Measurements from ENCODE around the gene PDZRN3.

DNA sequence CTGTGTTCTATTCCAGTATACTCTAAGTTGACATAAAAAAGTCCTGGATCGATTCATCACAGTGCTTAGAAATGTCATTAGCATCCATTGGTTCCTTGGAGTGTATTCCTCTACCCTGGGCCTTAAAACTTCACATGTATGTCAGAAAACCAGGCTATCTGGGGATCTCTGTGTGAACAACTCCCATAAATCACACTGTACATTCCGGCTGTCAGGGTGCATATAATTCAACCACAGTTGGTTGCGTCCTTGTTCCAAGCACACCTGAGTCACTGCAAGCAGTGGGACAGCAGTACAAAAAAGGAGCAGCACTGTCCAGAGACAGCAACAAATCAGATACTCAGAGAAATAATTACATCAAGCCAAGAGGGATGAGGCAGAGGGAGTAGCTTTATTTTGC lies 52.4 kb downstream of the PDZRN3 start:
- TF ChIP-seq EZH2 (IDR thresholded peaks at IDR 0.05; ENCODE audit: insufficient read depth, poor library complexity, severe bottlenecking) (no peak), EZH2phosphoT487 (IDR thresholded peaks at IDR 0.05; ENCODE audit: insufficient read depth, low read depth) (no peak)
